ENCODE data around the gene SCAANT1. TPM values are rescaled to one million over a fixed set of nuclear protein-coding genes. Genes with fewer than 3 reads are reported as not detected.
A peak's percentile ranks its signal among the peaks of the same experiment; 100 is the strongest.

SCAANT1 gene
- total RNA-seq, 1 donor from 2014 or later, result not detected

GRCh38 chr3:63905731-63906620 lies 6.2 kb downstream of the SCAANT1 start:
- DNase-seq (ENCODE audit: low read depth in 2 of 2), result no peak

GRCh38 chr3:63900459-63900858 lies 11.7 kb downstream of the SCAANT1 start:
- DNase-seq (ENCODE audit: low read depth in 2 of 2), result peak; percentile 87 to 98

- DNase-seq (ENCODE audit: low read depth in 2 of 2), result peak in 1 of 2 donors; percentile 19
These were observed 12.2 kb downstream of the SCAANT1 start for GRCh38 chr3:63900010-63900409.

GRCh38 chr3:63896332-63897030 lies 15.7 kb downstream of the SCAANT1 start:
- no peak for DNase-seq (ENCODE audit: low read depth in 2 of 2)

GRCh38 chr3:63895422-63896189 lies 16.6 kb downstream of the SCAANT1 start:
- no peak for DNase-seq (ENCODE audit: low read depth in 2 of 2)

GRCh38 chr3:63892773-63893352 lies 19.3 kb downstream of the SCAANT1 start:
- no peak for DNase-seq (ENCODE audit: low read depth in 2 of 2)

GRCh38 chr3:63891518-63891917 lies 20.7 kb downstream of the SCAANT1 start:
- DNase-seq (ENCODE audit: low read depth in 2 of 2), result no peak

GRCh38 chr3:63886858-63887257 lies 25.3 kb downstream of the SCAANT1 start:
- DNase-seq (ENCODE audit: low read depth in 2 of 2), result peak in 1 of 2 donors; percentile 40

- no peak for DNase-seq (ENCODE audit: low read depth in 2 of 2)
These were observed 31.5 kb downstream of the SCAANT1 start for GRCh38 chr3:63880653-63881052.

GRCh38 chr3:63878394-63879060 lies 33.7 kb downstream of the SCAANT1 start:
- no peak for DNase-seq (ENCODE audit: low read depth in 2 of 2)

GRCh38 chr3:63877737-63878393 lies 34.3 kb downstream of the SCAANT1 start:
- no peak for DNase-seq (ENCODE audit: low read depth in 2 of 2)

GRCh38 chr3:63876260-63876659 lies 35.9 kb downstream of the SCAANT1 start:
- no peak for DNase-seq (ENCODE audit: low read depth in 2 of 2)

- DNase-seq (ENCODE audit: low read depth in 2 of 2), result no peak
These were observed 36.7 kb downstream of the SCAANT1 start for GRCh38 chr3:63875510-63875909.

- DNase-seq (ENCODE audit: low read depth in 2 of 2), result no peak
These were observed 37.4 kb downstream of the SCAANT1 start for GRCh38 chr3:63874769-63875168.

- DNase-seq (ENCODE audit: low read depth in 2 of 2), result no peak
These were observed 39.9 kb downstream of the SCAANT1 start for GRCh38 chr3:63872135-63872924.

- DNase-seq (ENCODE audit: low read depth in 2 of 2), result peak in 1 of 2 donors; percentile 54
These were observed 41.6 kb downstream of the SCAANT1 start for GRCh38 chr3:63870615-63871005.

GRCh38 chr3:63869940-63870614 lies 42.1 kb downstream of the SCAANT1 start:
- no peak for DNase-seq (ENCODE audit: low read depth in 2 of 2)

- DNase-seq (ENCODE audit: low read depth in 2 of 2), result no peak
These were observed 45.0 kb downstream of the SCAANT1 start for GRCh38 chr3:63867225-63867624.

- DNase-seq (ENCODE audit: low read depth in 2 of 2), result no peak
These were observed 47.2 kb downstream of the SCAANT1 start for GRCh38 chr3:63864965-63865327.

All from dermis microvascular lymphatic vessel endothelial cell (primary cell).